HG02571 (cell line): Measurements from ENCODE around the gene C17orf114.
A peak's percentile ranks its signal among the peaks of the same experiment; 100 is the strongest.

ENCODE experiments used
- ATAC-seq: cut with Tn5 transposase; IDR thresholded peaks from one replicate; pipeline ENCODE4 v1.9.1; 2021; ENCODE audit warnings: mild to moderate bottlenecking, moderate library complexity; ENCODE audit not compliant: unreplicated experiment

Gene C17orf114

GRCh38 chr17:4802228-4802627 lies at the start of gene C17orf114:
TSS of gene C17orf114 (minus strand) at chr17:4802328.
- ATAC-seq = no peak

GRCh38 chr17:4851084-4851483 lies 49.0 kb upstream of the C17orf114 start:
- ATAC-seq = no peak

GRCh38 chr17:4850246-4850645 lies 48.1 kb upstream of the C17orf114 start:
- no peak for ATAC-seq

- no peak for ATAC-seq
Measured at GRCh38 chr17:4849011-4849536, 46.9 kb upstream of the C17orf114 start.

- no peak for ATAC-seq
Measured at GRCh38 chr17:4846635-4847390, 44.7 kb upstream of the C17orf114 start.

- no peak for ATAC-seq
Measured at GRCh38 chr17:4845118-4845517, 43.0 kb upstream of the C17orf114 start.

- no peak for ATAC-seq
Measured at GRCh38 chr17:4843321-4844000, 41.3 kb upstream of the C17orf114 start.

- ATAC-seq = no peak
Measured at GRCh38 chr17:4842376-4842775, 40.2 kb upstream of the C17orf114 start.

GRCh38 chr17:4840893-4841242 lies 38.7 kb upstream of the C17orf114 start:
- ATAC-seq = no peak

- no peak for ATAC-seq
Measured at GRCh38 chr17:4839965-4840892, 38.1 kb upstream of the C17orf114 start.

- no peak for ATAC-seq
Measured at GRCh38 chr17:4839221-4839620, 37.1 kb upstream of the C17orf114 start.

- no peak for ATAC-seq
Measured at GRCh38 chr17:4838309-4838785, 36.2 kb upstream of the C17orf114 start.

GRCh38 chr17:4837471-4838308 lies 35.6 kb upstream of the C17orf114 start:
- ATAC-seq = no peak

- no peak for ATAC-seq
Measured at GRCh38 chr17:4836221-4836620, 34.1 kb upstream of the C17orf114 start.

GRCh38 chr17:4834681-4835020 lies 32.5 kb upstream of the C17orf114 start:
- no peak for ATAC-seq

GRCh38 chr17:4833941-4834680 lies 32.0 kb upstream of the C17orf114 start:
- ATAC-seq = no peak

- peak; percentile 82 for ATAC-seq
Measured at GRCh38 chr17:4833178-4833940, 31.2 kb upstream of the C17orf114 start, which contains the start of gene MINK1. TSS of gene MINK1 (plus strand) at chr17:4833340. CDS start at chr17:4833584, 244 bp downstream.

GRCh38 chr17:4832829-4833177 lies 30.7 kb upstream of the C17orf114 start:
- peak; percentile 15 for ATAC-seq

GRCh38 chr17:4827399-4827798 lies 25.3 kb upstream of the C17orf114 start:
- ATAC-seq = no peak
